HG02798 (cell line): Measurements from ENCODE around the gene FRMPD2.

Experiments
- ATAC-seq: cut with Tn5 transposase; IDR thresholded peaks from one replicate; pipeline ENCODE4 v1.9.1; 2021; ENCODE audit warnings: mild to moderate bottlenecking; ENCODE audit not compliant: unreplicated experiment, poor library complexity

FRMPD2 gene

GRCh38 chr10:48274636-48275035, at the start of gene FRMPD2:
FRMPD2 (minus strand) TSS chr10:48274696; CDS start chr10:48274567, 129 bp downstream.
- no peak for ATAC-seq

- ATAC-seq, result no peak
Observed at GRCh38 chr10:48322017-48322416, 47.5 kb upstream of the FRMPD2 start.

- ATAC-seq, result no peak
Observed at GRCh38 chr10:48317321-48317990, 43.0 kb upstream of the FRMPD2 start.

GRCh38 chr10:48316236-48316635, 41.7 kb upstream of the FRMPD2 start:
- no peak for ATAC-seq

- ATAC-seq, result no peak
Observed at GRCh38 chr10:48314107-48314506, 39.6 kb upstream of the FRMPD2 start.

GRCh38 chr10:48309711-48310226, 35.3 kb upstream of the FRMPD2 start:
- no peak for ATAC-seq

GRCh38 chr10:48307711-48308018, 33.2 kb upstream of the FRMPD2 start:
- no peak for ATAC-seq

GRCh38 chr10:48306870-48307710, 32.6 kb upstream of the FRMPD2 start:
- ATAC-seq, result peak; percentile 38

GRCh38 chr10:48306265-48306869, 31.9 kb upstream of the FRMPD2 start, which contains the start of gene MAPK8:
MAPK8 (plus strand) TSS chr10:48306677; CDS start chr10:48401661, 94,984 bp downstream.
- peak; percentile 89 for ATAC-seq

- no peak for ATAC-seq
Observed at GRCh38 chr10:48305905-48306264, 31.4 kb upstream of the FRMPD2 start.

GRCh38 chr10:48302515-48303476, 28.3 kb upstream of the FRMPD2 start:
- ATAC-seq, result no peak

- no peak for ATAC-seq
Observed at GRCh38 chr10:48300556-48300955, 26.1 kb upstream of the FRMPD2 start.

- no peak for ATAC-seq
Observed at GRCh38 chr10:48299692-48300091, 25.2 kb upstream of the FRMPD2 start.

- no peak for ATAC-seq
Observed at GRCh38 chr10:48299066-48299465, 24.6 kb upstream of the FRMPD2 start.

GRCh38 chr10:48296576-48297098, 22.1 kb upstream of the FRMPD2 start:
- ATAC-seq, result no peak

- ATAC-seq, result no peak
Observed at GRCh38 chr10:48294431-48294830, 19.9 kb upstream of the FRMPD2 start.

GRCh38 chr10:48292616-48293015, 18.1 kb upstream of the FRMPD2 start:
- no peak for ATAC-seq

- ATAC-seq, result no peak
Observed at GRCh38 chr10:48291190-48291589, 16.7 kb upstream of the FRMPD2 start.

GRCh38 chr10:48290286-48290685, 15.8 kb upstream of the FRMPD2 start:
- ATAC-seq, result no peak
